ENCODE results near the gene CTNND2.

DNA sequence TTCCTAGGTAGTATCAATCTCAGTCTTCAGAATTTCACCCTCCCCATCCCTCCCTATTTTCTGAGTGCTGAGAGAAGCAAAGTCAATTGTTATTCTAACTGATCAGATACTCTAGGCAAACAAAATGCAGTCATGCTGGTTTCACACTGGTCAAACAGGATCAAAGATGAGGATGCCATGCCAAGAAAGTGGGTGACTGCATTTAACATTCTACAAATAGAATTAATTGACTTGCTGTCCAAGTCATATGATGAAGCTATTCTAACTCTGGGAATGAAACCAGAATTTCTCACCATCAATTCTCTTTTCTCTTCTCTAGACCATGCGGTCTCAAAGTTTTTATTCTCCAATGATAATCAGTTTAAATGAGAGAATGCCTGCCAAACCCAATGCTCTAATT lies 112.5 kb downstream of the CTNND2 start:
- TF ChIP-seq CTCF (IDR thresholded peaks at IDR 0.05) (no peak), EZH2phosphoT487 (IDR thresholded peaks at IDR 0.05) (no peak), EZH2 (IDR thresholded peaks at IDR 0.05) (no peak)
